ENCODE data around the gene KCNK6.
"Not testable (repeated sequence)": the region's sequence is repeated elsewhere in the genome, so short reads cannot be mapped to it uniquely, and the experiment has no call there.

Gene KCNK6

GRCh38 chr19:38362946-38363688 is 43.5 kb downstream of the KCNK6 start:
- not testable (repeated sequence) for DNase-seq

GRCh38 chr19:38367041-38367440 is 47.4 kb downstream of the KCNK6 start:
- no peak for DNase-seq

GRCh38 chr19:38369584-38369983 is 49.9 kb downstream of the KCNK6 start:
- DNase-seq: no peak

GRCh38 chr19:38370299-38370698 is 50.7 kb downstream of the KCNK6 start:
- DNase-seq: no peak

GRCh38 chr19:38371081-38371480 is 51.4 kb downstream of the KCNK6 start:
- DNase-seq: no peak

- DNase-seq: peak; percentile 5
These were observed 54.3 kb downstream of the KCNK6 start for GRCh38 chr19:38373907-38374331.

GRCh38 chr19:38374332-38375097 is 54.9 kb downstream of the KCNK6 start, which contains the start of gene PSMD8:
Gene PSMD8, plus strand, starts transcription at chr19:38374571. Its CDS starts 31 bp downstream, at chr19:38374602.
- DNase-seq: peak; percentile 99

GRCh38 chr19:38375098-38375493 is 55.5 kb downstream of the KCNK6 start:
- DNase-seq: no peak

- peak; percentile 15 for DNase-seq
These were observed 56.1 kb downstream of the KCNK6 start for GRCh38 chr19:38375748-38376147.

- no peak for DNase-seq
These were observed 56.9 kb downstream of the KCNK6 start for GRCh38 chr19:38376576-38376975.

- DNase-seq: no peak
These were observed 57.4 kb downstream of the KCNK6 start for GRCh38 chr19:38377052-38377451.

- peak; percentile 31 for DNase-seq
These were observed 59.2 kb downstream of the KCNK6 start for GRCh38 chr19:38378866-38379265.

- DNase-seq: no peak
These were observed 61.5 kb downstream of the KCNK6 start for GRCh38 chr19:38381138-38381537.
